ENCODE measurements around the gene KBTBD2.
"Not testable (repeated sequence)": the region's sequence is repeated elsewhere in the genome, so short reads cannot be mapped to it uniquely, and the experiment has no call there.

The KBTBD2 gene

DNA sequence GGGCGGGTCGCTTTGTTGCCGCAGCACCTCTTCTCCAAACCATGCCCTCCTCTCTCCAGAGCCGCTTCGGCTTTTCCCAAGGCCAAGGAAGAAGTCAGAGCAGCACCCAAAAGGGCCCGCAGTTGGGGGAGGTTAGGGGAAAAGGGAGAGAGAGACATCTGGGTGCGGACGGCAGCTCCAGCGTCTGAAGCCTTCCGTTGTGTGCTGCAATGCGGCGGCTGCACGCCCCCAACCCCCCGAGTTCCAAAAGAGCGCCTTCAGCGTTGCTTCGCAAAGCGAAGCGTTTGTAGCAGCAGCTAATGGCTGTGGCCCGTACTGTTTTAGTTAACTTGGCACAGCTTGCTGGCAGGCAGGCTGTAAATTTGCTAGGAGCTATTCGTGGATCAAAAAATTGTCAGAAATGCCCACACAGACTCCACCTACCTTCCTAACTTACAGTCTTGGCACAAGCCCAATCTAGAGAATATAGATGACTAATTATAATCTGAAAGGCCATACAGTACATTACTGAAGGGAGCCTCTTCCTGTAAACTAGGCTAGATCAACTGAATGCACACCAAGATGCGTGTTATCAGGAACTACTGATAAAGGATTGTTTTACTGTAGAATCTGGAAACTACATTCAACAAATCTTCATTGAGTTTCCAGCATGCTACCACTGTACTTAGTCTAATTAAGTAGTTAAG, 1.1 kb upstream of the KBTBD2 start:
- peak; percentile 82 for DNase-seq

DNA sequence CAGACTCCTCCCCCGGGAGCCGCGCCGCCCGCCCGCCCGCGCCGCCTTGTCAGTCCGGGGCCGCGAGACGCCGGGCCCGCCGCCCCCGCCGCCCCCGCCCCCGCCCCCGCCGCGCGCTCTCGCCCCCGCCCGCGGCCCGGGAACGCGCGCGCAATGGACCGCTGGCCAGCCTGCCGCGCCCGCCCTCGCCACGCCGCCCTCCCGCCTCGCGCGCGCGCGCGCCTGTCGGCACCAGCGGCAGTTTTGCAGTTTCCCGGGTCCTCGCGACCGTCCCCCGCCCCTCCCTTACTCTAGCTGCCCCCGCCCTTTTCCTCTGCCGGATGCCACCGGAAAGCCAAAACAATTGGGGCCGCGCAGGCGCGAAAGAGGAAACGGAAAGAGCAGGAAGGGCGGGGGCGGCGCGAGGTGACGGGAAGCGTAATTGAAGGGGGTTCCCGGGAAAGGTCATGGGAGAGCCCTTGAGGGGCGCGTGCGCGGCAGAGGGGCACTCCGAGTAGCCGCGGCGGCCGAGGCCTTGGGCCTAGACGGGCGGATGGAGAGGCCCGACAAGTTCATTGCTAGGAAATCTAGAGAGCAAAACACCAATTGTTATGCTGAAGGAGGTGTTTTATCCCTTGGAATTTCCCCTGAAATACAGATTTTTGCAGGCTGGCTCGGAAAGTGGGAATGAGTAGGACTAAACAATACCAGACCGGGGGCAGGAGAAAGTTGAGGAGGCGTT, 400 bp upstream of the KBTBD2 start:
- peak; percentile 98 for DNase-seq

DNA sequence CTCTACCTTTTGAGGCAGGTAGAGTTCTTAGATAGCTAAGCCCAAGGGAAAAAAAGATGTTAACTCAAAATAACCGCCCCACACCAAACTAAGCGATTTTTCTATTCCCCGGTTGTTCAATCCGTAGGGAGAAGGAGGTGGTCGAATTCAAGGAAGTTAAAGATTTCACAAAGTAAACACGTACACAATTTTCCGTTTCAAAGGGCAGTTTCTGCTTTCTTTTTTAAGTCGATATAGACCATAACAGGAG, 842 bp downstream of the KBTBD2 start:
- DNase-seq: no peak

DNA sequence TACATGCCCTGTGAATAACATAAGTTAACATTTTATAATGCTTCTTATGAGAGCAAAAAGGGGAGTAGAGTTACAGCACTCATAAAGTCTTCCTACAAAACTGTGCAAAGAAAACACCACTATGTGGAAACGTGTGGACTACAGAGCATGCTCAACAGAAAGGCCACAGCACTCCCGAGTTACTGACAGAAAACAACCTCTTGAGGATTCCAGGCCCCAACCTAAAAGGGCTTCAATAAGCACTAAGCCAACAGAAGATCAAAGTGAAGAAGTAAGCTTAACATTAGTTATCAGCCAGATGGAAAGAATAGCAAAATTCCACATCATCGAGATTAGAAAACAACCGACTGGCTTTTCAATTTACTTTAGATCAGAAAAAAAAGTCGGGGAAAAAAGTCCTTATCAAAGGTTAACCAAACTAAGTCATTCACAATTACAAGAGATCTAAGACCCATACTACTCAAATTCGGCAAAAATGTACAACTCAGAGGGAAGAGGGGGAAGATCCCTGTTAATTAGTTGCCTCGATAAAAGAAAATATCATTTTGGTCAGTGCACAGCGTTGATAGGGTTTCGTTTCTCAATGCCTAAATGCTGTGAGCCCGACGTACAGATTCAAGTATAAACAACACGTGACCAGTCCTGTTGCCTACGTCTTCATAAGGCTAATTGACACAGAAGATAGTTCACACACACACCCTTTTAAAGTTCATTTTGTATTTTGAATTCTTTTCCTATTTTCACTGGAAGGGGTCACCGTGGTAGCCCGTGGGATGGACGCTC, 1.4 kb downstream of the KBTBD2 start:
- no peak for DNase-seq

DNA sequence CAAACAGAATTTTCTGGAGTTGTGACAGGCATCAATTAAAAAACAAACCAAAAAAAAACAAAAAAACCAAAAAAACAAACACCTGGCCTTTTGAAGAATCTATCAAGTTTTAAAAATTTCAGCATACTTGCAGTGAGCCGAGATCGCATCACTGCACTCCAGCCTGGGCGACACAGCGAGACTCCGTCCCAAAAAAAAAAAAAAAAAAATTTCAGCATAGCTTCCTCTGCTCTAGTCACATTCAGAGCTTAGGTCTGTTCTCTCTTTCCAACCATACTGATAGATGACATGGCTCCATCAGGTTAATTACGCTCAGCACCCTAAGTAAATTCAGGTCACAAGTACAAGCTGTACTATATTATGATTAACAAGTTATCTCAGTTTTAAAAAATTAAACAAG, 3.1 kb downstream of the KBTBD2 start:
- no peak for DNase-seq

DNA sequence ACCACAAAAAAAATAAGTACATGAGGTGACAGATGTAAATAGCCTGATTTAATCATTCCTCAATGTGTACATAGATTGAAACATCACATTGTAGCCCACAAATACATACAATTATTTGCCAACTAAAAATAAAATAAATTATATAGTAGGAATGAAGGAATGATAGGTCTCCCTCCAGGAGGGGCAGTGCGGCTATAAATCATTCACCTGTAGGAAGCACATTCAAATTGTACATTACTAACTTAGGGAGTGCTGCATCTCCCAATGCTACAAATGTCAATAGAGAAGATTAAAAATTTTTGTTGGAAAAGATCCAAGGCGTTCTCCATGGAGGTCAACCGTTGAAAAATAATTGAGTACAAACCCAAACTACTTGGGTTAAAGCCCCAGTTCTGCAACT, 4.2 kb downstream of the KBTBD2 start:
- DNase-seq: no peak

DNA sequence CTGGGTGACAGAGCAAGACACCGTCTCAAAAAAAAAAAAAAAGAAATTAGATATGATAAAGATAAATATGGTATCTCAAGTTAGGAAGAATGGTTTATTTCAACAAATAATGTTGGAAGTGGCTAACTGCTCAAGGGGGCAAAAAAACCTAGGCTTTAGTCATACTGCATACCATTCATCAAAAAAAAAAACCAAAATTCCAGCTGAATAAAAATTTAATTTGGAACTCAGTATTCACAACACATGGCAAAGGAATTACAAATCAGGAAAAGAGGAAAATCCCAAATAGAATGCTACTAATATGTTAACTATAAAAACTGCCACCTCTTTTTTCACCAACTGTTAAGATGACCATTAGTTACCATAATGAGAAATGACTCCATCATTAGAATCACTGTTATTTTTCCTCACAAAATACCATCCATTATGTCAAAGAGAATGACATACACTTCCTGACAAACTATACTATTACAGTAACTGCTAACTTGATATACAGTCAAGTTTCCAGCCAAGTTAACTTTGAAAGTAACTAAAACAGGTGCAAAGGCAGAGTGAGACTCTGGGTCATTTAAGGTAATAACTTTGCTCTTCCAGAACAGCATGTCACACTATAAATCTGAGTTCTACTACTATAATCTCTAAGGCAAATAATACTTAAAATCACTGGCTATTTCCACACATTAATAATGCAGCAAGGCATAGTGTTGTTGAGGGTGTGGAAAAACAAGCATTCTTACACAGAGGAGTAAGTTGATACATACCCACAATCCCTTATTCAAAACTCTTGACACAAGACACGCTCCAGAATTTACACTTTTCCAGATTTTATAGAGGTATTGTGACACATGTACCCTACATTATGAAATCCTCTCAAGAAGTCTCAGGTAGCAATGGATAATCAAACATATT, 10.2 kb downstream of the KBTBD2 start:
- no peak for DNase-seq

DNA sequence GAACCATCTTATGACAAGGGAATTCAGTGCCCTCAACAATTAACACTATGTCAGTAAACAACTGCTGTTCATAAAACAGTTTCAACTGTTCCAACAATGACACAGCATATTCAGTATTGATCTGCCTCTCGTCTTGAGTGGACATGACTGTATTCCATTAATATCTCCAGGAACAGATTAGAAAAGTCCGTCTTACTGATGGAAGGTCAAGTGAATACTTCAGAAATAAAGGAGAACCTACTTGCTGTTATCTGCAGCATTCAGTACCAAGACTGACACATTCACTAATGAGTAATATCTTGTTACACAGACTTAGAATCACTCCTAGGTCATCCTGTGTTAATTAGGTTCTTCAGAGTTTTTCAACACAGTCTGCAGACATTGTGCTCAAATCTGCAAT, 12.1 kb downstream of the KBTBD2 start:
- DNase-seq: no peak

DNA sequence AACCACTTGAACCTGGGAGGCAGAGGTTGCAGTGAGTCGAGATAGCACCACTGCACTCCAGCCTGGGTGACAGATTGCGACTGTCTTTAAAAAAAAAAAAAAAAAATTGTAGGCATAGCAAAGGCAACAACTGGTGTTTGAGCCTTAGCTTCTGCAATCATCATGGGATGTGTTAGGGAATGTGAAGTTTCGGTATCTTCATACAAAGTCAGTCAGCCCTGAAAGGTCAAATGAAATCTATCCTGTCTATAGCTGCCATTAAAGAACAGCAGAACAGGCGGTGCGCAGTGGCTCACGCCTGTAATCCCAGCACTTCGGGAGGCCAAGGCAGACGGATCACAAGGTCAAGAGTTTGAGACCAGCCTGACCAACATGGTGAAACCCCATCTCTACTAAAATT, 13.5 kb downstream of the KBTBD2 start:
- not testable (repeated sequence) for DNase-seq

DNA sequence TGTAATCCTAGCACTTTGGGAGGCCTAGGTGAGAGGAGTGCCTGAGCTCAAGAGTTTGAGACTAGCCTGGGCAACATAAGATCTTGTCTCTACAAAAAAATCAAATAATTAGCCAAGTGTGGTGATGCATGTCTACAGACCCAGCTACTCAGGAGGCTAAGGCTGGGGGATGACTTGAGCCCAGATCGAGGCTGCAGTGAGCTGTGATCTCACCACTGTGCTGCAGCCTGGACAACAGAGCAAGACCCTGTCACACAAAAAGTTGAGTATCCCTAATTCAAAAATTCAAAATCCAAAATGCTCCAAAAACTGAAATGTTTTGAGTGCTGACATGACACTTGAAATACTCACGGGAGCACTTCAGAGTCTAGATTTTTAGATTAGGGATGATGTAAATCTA, 19.1 kb downstream of the KBTBD2 start:
- no peak for DNase-seq

DNA sequence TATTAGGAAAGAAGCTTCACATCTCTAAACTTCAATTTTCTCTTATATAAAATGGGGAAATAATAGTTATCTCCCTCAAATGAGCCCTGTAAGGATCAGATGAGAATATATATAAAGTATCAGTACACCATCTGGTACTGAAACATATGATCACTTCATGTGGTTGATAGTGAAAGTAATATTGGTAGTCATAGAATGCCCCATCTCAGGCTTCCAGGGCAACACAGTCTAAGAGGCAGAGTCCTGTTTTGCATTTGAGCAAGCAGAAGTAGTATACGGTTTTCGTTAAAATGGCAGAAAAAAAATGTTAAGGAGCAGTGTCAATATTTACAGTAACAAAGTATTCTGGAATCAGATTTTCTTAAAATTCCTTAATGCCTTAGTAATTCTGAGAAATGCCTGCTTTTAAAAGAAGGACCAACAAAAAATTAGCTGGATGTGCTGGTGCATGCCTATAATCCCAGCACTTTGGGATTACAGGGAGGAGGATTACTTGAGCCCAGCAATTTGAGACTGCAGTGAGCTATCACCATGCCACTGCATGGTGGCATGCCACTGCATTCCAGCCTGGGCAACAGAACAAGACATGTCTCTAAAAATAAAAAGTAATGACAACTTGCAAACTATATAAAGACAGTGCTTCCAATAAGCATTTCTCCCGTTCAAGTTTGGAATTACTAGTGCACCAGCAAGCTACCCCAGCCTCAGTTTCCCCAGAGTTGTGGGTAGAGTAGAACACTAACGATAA, 19.8 kb downstream of the KBTBD2 start:
- no peak for DNase-seq

DNA sequence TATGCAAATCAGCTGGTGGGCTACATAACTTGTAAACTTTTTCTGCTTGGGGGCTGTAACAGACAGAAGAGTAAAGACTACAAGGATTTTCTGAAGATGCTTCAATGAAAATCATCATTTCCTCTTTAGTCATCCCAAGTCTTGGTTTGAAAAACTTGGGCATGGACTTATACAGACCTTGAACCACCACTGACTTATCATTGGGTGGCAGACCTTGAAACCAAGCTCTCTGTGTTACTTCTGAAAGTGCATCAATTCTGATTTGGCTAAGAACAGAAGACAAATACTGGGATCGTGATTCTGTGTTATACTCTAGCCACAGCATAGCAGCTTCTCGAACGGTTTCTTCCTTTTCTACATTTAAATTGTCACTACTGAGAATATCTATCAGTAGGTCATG, 21.3 kb downstream of the KBTBD2 start:
- no peak for DNase-seq

DNA sequence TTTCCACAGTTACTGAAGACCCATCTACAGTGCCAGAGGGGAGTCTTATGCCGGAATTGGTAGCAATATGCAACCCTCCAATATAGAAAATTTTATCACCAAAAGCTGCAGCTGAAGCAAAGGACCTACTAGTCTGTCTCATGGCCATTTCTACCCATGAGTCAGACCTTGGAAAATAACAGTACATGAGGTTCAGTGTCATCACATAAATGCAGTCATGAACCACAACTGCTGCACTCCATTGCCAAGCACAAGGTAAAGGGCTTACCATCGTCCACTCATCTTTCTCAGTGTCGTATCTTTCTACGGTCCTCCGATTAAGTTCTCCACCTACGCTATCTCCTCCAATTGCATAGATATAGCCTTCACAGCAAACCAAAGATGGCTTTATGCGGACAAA, 21.8 kb downstream of the KBTBD2 start:
- no peak for DNase-seq

DNA sequence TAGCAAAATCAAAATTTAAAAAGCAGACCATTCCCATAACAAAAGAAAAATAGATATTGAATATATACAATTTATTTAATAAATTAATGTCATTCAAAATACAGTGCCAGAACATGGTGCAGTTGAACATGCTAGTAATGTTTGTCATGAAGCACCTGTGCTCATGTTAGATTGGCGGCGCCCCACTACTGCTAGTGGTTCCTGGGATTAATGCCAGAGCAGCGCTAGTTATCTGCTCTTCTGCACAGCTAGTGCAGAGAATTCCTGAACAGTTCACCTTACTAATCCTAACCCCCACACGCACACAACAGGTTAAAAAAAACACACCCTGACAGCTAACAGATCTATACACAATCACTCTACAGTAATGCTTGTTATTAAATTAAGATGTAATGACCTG, 23.4 kb downstream of the KBTBD2 start:
- DNase-seq: no peak

DNA sequence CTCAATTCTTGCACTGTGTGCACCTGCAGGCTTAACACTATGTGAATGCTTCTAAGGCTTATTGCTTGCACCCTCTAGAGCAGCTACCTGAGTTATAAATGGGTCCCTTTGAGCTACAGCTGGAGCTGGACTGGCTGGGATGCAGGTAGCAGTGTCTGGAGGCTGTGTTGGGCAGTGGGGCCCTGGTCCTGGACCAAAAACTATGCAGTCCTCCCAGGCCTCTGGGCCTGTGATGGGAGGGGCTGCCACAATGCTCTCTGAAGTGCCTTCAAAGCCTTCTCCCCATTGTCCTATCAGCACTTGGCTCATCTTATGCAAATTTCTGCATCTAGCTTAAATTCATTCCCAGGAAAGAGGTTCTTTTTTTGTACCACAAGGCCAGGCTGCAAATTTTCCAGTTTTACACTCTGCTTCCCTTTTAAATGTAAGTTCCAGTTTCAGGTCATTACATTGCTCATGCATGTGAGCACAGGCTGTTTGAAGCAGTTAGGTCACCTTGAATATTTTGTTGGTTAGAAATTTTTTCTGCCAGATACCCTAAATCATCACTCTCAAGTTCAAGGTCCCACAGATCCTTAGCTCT, 26.0 kb downstream of the KBTBD2 start:
- DNase-seq: no peak

DNA sequence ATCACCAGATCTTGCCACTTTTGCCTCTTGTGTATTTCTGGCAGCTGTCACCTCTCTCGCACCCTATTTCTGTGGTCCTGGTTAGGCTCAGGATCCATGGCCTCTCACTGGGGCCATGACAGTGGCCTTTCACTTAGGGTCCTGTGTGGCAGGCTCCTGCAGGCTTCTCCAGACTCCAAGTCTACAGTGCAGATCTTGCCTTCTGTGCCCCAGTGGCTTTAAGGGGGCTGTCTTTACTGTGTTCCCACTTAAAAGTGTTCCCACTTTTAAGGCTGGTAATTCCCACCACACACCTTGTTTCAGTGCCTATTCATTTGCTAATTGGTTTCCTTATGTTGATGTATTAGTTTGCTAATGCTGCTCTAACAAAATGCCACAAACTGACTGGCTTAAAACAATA, 27.7 kb downstream of the KBTBD2 start:
- DNase-seq: not testable (repeated sequence)

DNA sequence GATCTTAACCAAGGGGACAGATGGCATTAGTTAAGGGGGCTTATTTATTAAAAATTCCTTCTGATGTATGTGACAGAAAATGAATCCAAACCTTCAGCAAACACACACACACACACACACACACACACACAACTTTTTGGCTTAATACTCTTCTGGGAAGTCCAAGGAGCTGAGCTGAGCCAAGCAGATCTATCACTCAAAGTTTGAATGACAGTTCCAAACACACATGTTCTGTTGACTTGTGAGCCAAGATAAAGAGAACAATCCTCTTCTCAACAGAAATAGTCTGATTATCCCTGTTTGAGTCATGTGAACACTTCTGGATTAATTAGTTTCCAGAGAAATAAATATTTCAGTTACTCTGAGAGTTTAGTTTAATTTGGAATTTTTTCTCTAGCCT, 31.5 kb downstream of the KBTBD2 start:
- DNase-seq: no peak

DNA sequence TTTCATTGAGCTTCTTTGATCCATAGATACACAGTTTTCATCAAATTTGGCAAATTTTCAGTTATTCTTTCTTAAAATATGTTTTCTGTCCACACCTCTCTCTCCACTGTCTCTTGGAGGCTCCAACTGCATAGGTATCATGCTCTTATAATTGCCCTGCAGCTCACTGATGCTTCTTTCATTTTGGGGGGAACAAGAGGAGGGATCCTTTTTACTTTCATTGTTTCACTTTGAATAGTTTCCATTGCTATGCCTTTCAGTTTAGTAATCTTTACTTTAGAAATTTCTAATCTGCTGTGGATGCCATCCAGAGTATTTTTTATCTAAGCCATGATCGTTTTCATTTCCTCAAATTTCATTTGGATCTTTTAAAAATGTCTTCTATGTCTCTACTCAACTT, 32.9 kb downstream of the KBTBD2 start:
- DNase-seq: no peak

DNA sequence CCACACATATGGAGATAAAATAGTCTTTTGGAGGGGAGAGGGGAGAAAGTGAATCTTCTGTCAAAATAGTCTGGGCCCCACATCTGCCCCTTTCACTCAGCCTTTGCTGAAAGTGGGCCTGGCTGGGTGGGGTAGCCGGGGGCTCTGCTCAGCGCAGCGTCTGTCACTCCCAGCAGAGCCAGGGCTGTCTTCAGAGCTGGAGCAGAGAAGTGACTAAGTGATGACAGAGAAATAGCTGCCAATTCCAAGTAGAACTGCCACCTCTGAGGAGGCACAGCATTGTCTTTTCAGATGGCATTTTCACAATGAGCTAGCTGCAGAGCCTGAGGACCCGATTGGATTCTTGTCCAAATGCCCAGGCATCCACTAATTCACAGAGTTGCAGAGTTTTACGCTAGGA, 34.5 kb downstream of the KBTBD2 start:
- not testable (repeated sequence) for DNase-seq

DNA sequence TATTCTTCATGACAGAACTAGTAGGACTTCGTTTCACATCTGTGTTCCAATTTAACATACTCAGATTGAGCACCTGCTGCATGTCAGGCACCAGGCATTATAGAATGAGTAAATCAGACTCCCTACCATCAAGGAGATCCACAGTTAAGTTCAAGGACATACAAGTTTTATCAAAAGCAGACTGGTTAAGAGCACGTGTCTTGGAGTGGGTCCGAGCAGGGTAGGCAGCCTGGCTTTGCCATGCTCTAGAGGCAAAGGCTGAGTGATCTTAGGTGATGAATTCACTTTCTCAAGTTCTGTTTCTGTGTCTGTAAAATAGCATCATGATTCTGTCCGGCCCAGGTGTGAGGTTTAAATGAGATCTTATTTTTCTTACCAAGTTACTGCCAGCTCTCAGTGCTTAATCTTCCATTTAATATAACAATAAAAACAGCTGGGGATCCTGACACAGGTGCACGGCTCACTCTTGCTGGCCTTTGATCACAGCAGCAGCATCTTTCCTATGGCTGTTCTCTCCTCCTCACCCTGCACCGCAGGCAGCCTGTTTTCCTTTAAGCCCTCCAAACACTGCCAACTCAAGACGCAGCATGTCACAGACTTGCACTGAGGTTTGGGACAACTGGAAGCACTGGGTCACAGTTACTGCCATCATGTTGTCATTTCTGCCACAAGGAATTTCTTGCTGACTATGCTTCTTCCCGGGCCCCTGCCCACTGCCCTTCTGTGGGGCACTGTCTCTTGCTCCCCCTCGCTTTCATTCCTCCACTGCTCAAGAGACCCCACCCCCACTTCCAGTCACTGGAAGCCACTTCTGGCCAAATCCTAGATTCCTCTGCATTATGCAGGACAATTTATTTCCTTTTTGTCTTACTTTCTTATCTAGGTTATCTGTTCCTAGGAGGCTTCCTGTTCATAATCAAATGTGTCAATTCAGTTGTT, 35.5 kb downstream of the KBTBD2 start:
- not testable (repeated sequence) for DNase-seq

DNA sequence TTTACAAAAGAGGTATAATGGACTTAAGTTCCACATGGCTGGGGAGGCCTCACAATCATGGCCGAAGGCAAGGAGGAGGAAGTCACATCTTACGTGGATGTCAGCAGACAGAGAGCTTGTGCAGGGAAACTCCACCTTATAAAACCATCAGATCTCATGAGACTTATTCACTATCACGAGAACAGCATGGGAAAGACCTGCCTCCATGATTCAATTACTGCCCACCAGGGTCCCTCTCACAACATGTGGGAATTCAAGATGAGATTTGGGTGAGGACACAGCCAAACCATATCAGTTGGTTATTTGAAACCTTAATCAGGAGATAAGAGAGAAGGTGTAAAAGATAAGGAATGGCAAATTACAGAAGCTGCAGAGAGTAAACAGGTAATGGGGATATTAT, 40.9 kb downstream of the KBTBD2 start:
- DNase-seq: not testable (repeated sequence)
